Fibroblast of lung (primary cell): ENCODE measurements around the gene TAF11L6.
"Not testable (repeated sequence)": the region's sequence is repeated elsewhere in the genome, so short reads cannot be mapped to it uniquely, and the experiment has no call there.

ENCODE experiments used
- CTCF ChIP-seq, 2 donors: IDR thresholded peaks in 1 of 2; conservative IDR thresholded peaks in 1 of 2; 1 replicate in 1 of 2; 2 replicates in 1 of 2; pipeline ENCODE4 v1.5.1; 2011 to 2012; ENCODE audit warnings: low read length in 2 of 2, control low read depth in 1 of 2, inconsistent platforms in 1 of 2, low read depth in 1 of 2, mild to moderate bottlenecking in 1 of 2
- EZH2 ChIP-seq: IDR thresholded peaks from 2 replicates; pipeline ENCODE4 v1.5.1; 2012; ENCODE audit warnings: low read length, control low read depth, mild to moderate bottlenecking; ENCODE audit errors: missing control alignments

- TF ChIP-seq CTCF (conservative IDR thresholded peaks at IDR 0.05 in 1 of 2, IDR thresholded peaks at IDR 0.05 in 1 of 2; ENCODE audit: low read depth in 1 of 2, low read length in 2 of 2); EZH2: not testable (repeated sequence)
Measured at GRCh38 chr5:17528369-17528768, at the start of gene TAF11L6.
